GM18909 (cell line): ENCODE measurements around the gene TCAF1.
"Not testable (repeated sequence)": the region's sequence is repeated elsewhere in the genome, so short reads cannot be mapped to it uniquely, and the experiment has no call there.

Experiments used
- ATAC-seq: cut with Tn5 transposase; IDR thresholded peaks from one replicate; pipeline ENCODE4 v1.9.1; 2021; ENCODE audit warnings: mild to moderate bottlenecking; ENCODE audit not compliant: unreplicated experiment, poor library complexity

Gene TCAF1

DNA sequence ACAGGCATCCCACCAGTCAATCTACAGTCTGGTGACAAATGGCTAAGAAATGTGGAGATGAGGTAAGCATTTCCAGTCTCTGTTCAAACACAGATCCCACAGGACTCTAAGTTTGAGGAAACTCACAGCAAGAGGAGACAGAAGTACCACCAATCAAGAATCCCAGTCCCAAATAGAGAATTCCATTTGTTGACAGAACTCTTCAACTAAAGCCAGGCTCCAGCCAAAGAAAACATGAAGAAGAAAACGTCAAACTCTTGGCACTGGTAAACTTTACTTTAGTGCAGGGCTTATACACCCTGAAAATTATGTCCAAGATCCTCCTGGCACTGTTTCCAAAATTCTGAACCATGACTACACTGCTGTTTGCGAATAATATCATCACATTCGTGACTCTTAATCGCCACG lies 95.3 kb downstream of the TCAF1 start:
- ATAC-seq, result not testable (repeated sequence)
